ENCODE measurements around the gene POLR3A.
A peak's percentile ranks its signal among the peaks of the same experiment; 100 is the strongest.

The POLR3A gene

DNA sequence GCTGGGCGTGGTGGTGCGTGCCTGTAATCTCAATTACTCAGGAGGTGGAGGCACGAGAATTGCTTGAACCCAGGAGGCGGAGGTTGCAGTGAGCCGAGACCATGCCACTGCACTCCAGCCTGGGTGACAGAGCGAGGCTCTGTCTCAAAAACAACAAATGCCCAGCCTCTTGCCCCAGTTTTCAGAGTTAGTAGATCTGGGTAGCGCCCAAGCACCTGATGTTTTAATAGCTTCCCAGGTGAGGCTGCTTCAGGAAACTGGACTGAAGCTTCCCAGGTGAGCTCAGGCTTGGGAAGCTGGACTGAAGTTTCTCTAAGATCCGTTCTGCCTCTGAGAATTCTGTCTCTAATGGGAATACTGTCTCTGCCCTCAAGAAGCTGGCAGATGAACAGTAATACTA is 16.5 kb upstream of the POLR3A start:
- H3K27me3 ChIP-seq (ENCODE audit: low read depth, low read length) = no peaks in the 10 kb centered on the region
- H3K36me3 ChIP-seq (replicated peaks; ENCODE audit: low read depth, low read length) = peaks cover 13% of the 10 kb centered on the region
- H3K9me3 ChIP-seq (ENCODE audit: insufficient read depth, low read length) = no peaks in the 10 kb centered on the region
- H3K9ac ChIP-seq (ENCODE audit: low read length) = no peak overlapping the region
- H3K27ac ChIP-seq (ENCODE audit: low read length) = peak overlapping the region; percentile 61; the same call in 1 of the 2 replicates
- peak overlapping the region; percentile 56 for H3K4me2 ChIP-seq (ENCODE audit: low read length)
- H3K79me2 ChIP-seq (ENCODE audit: low read length) = peaks cover 5% of the 10 kb centered on the region; the same call in 1 of the 2 replicates
- H3K4me3 ChIP-seq (ENCODE audit: low read length) = no peak overlapping the region
- H3K4me1 ChIP-seq (ENCODE audit: low read length) = peaks cover 37% of the 10 kb centered on the region
- H2AFZ ChIP-seq (ENCODE audit: low read depth, low read length) = no peak overlapping the region
- peaks cover 26% of the 10 kb centered on the region for H4K20me1 ChIP-seq (ENCODE audit: insufficient read depth, low read length)
- TF ChIP-seq, protein P1, sequence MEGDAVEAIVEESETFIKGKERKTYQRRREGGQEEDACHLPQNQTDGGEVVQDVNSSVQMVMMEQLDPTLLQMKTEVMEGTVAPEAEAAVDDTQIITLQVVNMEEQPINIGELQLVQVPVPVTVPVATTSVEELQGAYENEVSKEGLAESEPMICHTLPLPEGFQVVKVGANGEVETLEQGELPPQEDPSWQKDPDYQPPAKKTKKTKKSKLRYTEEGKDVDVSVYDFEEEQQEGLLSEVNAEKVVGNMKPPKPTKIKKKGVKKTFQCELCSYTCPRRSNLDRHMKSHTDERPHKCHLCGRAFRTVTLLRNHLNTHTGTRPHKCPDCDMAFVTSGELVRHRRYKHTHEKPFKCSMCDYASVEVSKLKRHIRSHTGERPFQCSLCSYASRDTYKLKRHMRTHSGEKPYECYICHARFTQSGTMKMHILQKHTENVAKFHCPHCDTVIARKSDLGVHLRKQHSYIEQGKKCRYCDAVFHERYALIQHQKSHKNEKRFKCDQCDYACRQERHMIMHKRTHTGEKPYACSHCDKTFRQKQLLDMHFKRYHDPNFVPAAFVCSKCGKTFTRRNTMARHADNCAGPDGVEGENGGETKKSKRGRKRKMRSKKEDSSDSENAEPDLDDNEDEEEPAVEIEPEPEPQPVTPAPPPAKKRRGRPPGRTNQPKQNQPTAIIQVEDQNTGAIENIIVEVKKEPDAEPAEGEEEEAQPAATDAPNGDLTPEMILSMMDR (IDR thresholded peaks at IDR 0.05; ENCODE audit: low read depth, low read length) = no peak
- no peak for TF ChIP-seq EZH2phosphoT487 (IDR thresholded peaks at IDR 0.05; ENCODE audit: low read depth)

DNA sequence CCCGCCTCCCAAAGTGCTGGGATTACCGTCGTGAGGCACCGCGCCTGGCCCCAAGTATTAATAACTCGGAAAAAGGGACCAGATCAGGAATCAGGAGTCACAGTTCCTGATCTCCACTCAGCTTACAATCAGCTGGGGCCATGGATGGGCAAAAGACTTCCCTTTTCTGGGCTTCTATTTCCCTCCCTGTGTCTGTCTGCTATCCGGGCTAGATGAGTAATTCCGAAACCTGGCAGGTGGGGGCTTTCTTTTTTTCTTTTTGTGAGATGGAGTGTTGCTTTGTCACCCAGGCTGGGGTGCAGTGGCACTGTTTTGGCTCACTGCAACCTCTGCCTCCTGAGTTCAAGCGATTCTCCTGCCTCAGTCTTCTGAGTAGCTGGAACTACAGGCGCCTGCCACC is 15.9 kb upstream of the POLR3A start:
- H3K4me1 ChIP-seq (ENCODE audit: low read length) = peaks cover 36% of the 10 kb centered on the region
- no peaks in the 10 kb centered on the region for H3K9me3 ChIP-seq (ENCODE audit: insufficient read depth, low read length)
- H3K4me3 ChIP-seq (ENCODE audit: low read length) = peak overlapping the region; percentile 31; the same call in 1 of the 2 replicates
- peaks cover 10% of the 10 kb centered on the region for H3K79me2 ChIP-seq (ENCODE audit: low read length)
- no peaks in the 10 kb centered on the region for H3K27me3 ChIP-seq (ENCODE audit: low read depth, low read length)
- no peak overlapping the region for H2AFZ ChIP-seq (ENCODE audit: low read depth, low read length)
- H3K27ac ChIP-seq (ENCODE audit: low read length) = peak overlapping the region; percentile 61
- H4K20me1 ChIP-seq (ENCODE audit: insufficient read depth, low read length) = peaks cover 32% of the 10 kb centered on the region
- TF ChIP-seq, protein P1 (IDR thresholded peaks at IDR 0.05; ENCODE audit: low read depth, low read length) = no peak
- TF ChIP-seq EZH2phosphoT487 (IDR thresholded peaks at IDR 0.05; ENCODE audit: low read depth) = no peak
- peak overlapping the region; percentile 56 for H3K4me2 ChIP-seq (ENCODE audit: low read length)
- H3K36me3 ChIP-seq (replicated peaks; ENCODE audit: low read depth, low read length) = peaks cover 19% of the 10 kb centered on the region
- no peak overlapping the region for H3K9ac ChIP-seq (ENCODE audit: low read length)

- H4K20me1 ChIP-seq (ENCODE audit: insufficient read depth, low read length) = peaks cover 38% of the 10 kb centered on the region
- TF ChIP-seq, protein P1 (IDR thresholded peaks at IDR 0.05; ENCODE audit: low read depth, low read length) = no peak
- TF ChIP-seq EZH2phosphoT487 (IDR thresholded peaks at IDR 0.05; ENCODE audit: low read depth) = no peak
Observed at GRCh38 chr10:78044699-78045098, 15.4 kb upstream of the POLR3A start.

GRCh38 chr10:78044179-78044578 is 14.9 kb upstream of the POLR3A start:
- no peak overlapping the region for H2AFZ ChIP-seq (ENCODE audit: low read depth, low read length)
- H3K27me3 ChIP-seq (ENCODE audit: low read depth, low read length) = no peaks in the 10 kb centered on the region
- peaks cover 30% of the 10 kb centered on the region for H3K36me3 ChIP-seq (replicated peaks; ENCODE audit: low read depth, low read length)
- peaks cover 19% of the 10 kb centered on the region for H3K79me2 ChIP-seq (ENCODE audit: low read length)
- no peak overlapping the region for H3K9ac ChIP-seq (ENCODE audit: low read length)
- H3K4me2 ChIP-seq (ENCODE audit: low read length) = no peak overlapping the region
- no peak overlapping the region for H3K4me3 ChIP-seq (ENCODE audit: low read length)
- peaks cover 29% of the 10 kb centered on the region for H3K4me1 ChIP-seq (ENCODE audit: low read length)
- H3K9me3 ChIP-seq (ENCODE audit: insufficient read depth, low read length) = no peaks in the 10 kb centered on the region
- TF ChIP-seq, protein P1 (IDR thresholded peaks at IDR 0.05; ENCODE audit: low read depth, low read length) = no peak
- no peak for TF ChIP-seq EZH2phosphoT487 (IDR thresholded peaks at IDR 0.05; ENCODE audit: low read depth)
- H4K20me1 ChIP-seq (ENCODE audit: insufficient read depth, low read length) = peaks cover 43% of the 10 kb centered on the region
- H3K27ac ChIP-seq (ENCODE audit: low read length) = peak overlapping the region; percentile 61

More at GRCh38 chr10:78044699-78045098, 15.4 kb upstream of the POLR3A start:
- Histone ChIP-seq H3K4me3 (ENCODE audit: low read length) (no peak overlapping the region), H3K4me2 (ENCODE audit: low read length) (peak overlapping the region; percentile 56), H2AFZ (ENCODE audit: low read depth, low read length) (no peak overlapping the region), H3K27me3 (ENCODE audit: low read depth, low read length) (no peaks in the 10 kb centered on the region), H3K9me3 (ENCODE audit: insufficient read depth, low read length) (no peaks in the 10 kb centered on the region), H3K36me3 (replicated peaks; ENCODE audit: low read depth, low read length) (peaks cover 24% of the 10 kb centered on the region), H3K79me2 (ENCODE audit: low read length) (peaks cover 14% of the 10 kb centered on the region), H3K27ac (ENCODE audit: low read length) (peak overlapping the region; percentile 61), H3K9ac (ENCODE audit: low read length) (no peak overlapping the region), H3K4me1 (ENCODE audit: low read length) (peaks cover 31% of the 10 kb centered on the region)

Measured in OCI-LY3 (cell line).